ENCODE results near the gene MTARC2.

The MTARC2 gene

DNA sequence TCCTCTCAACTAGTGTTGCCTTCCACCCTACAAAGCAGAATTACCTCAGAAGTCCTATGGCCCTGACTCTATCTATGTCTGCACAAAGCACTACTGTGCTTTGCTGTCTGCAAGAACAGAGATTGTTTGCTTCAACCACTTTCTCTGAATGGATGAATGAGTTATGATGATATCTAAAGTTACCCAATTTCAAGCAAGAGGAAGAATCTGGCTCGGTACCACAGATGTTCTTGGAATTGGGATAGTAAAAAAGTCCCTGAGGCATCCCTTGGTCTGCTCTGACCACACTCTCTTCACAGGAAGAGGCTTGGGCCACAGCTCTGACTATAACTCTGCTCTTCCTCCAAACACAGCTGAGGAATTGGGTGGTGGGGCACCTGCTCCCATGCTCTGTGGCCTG is 69.8 kb downstream of the MTARC2 start:
- H3K4me3 ChIP-seq (ENCODE audit: control insufficient read depth, low read depth, low read length) = no peak overlapping the region
- TF ChIP-seq, protein P1, sequence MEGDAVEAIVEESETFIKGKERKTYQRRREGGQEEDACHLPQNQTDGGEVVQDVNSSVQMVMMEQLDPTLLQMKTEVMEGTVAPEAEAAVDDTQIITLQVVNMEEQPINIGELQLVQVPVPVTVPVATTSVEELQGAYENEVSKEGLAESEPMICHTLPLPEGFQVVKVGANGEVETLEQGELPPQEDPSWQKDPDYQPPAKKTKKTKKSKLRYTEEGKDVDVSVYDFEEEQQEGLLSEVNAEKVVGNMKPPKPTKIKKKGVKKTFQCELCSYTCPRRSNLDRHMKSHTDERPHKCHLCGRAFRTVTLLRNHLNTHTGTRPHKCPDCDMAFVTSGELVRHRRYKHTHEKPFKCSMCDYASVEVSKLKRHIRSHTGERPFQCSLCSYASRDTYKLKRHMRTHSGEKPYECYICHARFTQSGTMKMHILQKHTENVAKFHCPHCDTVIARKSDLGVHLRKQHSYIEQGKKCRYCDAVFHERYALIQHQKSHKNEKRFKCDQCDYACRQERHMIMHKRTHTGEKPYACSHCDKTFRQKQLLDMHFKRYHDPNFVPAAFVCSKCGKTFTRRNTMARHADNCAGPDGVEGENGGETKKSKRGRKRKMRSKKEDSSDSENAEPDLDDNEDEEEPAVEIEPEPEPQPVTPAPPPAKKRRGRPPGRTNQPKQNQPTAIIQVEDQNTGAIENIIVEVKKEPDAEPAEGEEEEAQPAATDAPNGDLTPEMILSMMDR (conservative IDR thresholded peaks at IDR 0.05; ENCODE audit: control insufficient read depth, insufficient read depth, low read depth, low read length) = no peak
- DNase-seq (ENCODE audit: low read depth) = peak; percentile 87

DNA sequence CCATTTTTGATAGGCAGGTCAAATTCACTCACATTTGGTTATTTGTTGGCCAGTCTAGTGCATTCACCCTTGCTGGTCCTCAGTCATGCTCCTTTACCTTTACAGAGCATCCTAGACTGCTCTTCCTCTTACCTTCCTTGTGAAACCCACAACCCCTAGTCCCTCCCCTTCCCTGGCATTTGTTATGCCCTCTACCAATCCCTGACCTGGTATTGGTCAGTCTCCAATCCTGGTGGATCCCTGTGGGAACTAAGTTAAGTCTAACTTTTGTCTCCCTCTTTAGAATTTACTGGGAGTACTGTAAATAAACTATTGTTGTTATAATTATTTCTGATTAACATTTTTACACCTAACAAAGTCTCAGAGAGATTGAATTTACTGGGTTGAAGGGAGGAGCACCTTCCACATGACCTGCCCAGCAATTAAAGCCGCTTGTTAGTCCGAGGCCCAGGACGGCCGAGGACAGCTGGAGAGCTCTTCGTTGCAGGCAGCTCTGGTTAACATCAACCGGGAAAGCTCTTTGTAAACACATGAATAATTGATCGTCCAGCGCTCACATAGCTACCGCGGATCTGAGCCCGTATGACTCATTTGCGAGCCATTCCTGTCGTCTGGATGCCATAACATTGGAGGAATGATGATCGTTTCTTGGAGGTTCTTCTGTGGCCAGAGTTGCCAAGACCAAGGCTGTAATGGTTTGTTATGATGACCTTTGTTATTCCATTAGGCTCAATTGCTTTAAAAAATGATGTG is 70.5 kb downstream of the MTARC2 start:
- H3K4me3 ChIP-seq (ENCODE audit: control insufficient read depth, low read depth, low read length) = no peak overlapping the region
- peak; percentile 98 for DNase-seq (ENCODE audit: low read depth)
- TF ChIP-seq, protein P1 (conservative IDR thresholded peaks at IDR 0.05; ENCODE audit: control insufficient read depth, insufficient read depth, low read depth, low read length) = no peak

DNA sequence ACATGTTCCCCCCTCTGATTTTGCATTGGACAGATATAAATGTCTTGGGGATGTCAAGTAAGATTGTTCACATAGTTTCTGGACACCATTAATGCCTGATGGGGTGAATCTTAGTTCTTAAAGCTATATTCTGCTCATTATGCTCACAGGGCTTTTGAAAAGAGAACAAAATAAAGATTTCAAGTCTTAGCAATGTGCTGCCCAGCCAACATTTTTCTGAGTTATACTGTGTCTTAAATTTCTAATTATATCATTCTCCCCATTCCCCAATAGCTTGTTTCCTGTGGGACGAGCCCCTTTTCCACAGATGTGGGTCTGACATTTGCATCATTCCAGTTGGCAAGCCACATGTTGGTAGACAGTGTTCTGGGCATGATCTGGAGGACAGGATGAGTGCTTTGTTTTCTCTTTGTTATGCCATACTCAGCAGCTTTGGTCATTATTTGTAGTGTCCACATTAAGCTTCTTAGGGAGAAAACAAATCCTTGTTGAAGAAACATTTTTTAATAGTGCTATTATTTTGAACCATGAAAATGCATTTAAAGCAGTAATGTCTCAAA is 71.4 kb downstream of the MTARC2 start:
- no peak overlapping the region for H3K4me3 ChIP-seq (ENCODE audit: control insufficient read depth, low read depth, low read length)
- peak; percentile 40 for DNase-seq (ENCODE audit: low read depth)
- TF ChIP-seq, protein P1 (conservative IDR thresholded peaks at IDR 0.05; ENCODE audit: control insufficient read depth, insufficient read depth, low read depth, low read length) = no peak

DNA sequence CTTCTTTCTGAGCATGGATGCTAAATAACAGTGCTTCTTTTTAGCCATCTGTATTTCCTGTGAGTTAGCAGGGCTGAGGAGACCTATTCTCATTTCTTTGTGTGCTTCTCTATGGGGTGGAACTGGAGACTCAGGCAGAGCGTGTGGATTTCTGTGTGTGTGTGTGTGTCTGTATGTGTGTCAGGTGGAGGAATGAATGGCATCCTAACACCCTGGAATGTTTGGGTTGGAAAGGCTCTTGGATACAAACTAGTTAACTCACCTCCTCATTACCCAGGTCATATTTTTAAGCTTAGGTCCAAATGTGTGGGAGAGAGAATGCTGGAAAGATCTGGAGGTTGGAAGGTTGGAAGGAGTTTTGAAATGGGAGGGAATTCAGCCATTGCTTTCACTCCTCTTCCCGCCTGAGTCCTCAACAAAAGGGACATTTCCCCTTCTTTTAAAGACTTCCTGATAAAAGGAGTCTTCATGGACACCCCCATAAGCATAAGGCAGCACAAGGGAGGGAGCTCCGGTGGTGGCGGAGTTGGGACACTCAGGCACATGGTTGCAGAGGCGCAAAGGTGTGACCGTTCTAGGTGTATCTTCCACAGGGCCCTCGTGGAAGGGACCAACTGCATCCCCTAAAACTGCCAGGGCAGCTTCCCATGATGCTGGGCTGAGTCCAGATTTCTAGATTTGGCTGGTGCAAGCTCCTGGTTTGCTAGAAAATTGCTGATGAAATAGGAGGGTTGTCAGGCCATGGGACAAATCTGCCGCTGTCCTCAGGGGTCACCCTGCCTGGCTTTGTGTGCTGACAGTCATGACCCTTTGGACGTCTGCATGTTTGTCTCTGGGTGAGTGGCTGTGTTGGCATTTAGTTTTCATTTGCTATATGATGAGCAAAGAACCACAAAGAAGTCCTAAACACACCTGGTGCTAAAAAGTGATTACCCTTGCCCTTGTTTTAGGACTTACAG is 76.2 kb downstream of the MTARC2 start:
- no peak overlapping the region for H3K4me3 ChIP-seq (ENCODE audit: control insufficient read depth, low read depth, low read length)
- DNase-seq (ENCODE audit: low read depth) = no peak
- TF ChIP-seq, protein P1 (conservative IDR thresholded peaks at IDR 0.05; ENCODE audit: control insufficient read depth, insufficient read depth, low read depth, low read length) = no peak

DNA sequence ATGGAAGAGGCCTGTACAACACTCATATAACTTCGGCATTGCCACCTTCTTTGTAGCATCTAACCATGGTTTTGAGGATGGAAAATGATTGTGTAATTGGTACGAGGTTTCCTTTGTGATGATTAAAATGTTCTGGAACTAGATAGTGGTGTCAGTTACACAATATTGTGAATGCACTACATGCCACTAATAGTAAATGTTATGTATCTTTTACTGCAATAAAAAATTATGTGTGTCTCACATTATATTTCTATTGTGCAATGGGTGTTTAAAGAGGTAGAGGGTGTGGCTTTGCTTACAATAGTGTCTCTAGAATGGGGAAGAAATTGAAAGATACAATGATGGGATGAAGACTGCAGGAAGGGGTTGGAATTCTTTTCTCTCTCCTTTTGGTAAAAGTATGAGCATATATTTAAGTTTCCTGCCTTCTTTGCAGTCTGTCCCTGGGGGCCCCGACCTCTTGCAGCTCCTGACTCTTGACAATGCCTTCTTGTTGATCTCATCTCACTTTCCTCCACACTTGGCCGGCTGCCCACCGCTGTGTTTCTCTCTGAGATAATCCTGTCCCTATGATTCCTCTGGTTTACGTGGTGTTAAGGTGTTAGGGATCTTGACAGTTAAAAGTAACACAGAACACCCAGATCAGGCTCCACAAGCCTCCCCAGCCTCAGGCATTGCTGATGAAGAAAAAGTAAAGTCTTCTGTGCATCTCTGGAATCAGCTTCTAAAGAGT is 77.9 kb downstream of the MTARC2 start:
- TF ChIP-seq, protein P1 (conservative IDR thresholded peaks at IDR 0.05; ENCODE audit: control insufficient read depth, insufficient read depth, low read depth, low read length) = no peak
- DNase-seq (ENCODE audit: low read depth) = peak; percentile 48
- no peak overlapping the region for H3K4me3 ChIP-seq (ENCODE audit: control insufficient read depth, low read depth, low read length)

DNA sequence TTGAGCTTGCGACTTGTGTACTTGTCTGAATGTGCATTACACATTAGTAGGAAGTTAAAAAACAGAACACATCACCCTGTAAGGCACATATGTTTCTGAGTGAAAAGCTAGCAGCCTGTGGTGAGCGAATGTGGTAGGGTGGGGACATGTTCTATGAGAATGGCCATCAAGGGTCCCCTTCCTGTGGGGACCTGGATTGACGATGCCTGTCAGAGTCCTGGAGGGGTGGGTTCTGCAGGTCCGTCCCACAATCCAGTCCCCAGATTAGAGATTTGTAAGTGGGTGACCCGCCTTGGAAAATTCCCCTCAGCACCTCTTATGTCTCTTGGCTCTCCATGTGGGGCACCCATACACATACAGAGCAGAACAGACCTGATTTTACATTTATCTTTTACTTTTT is 78.6 kb downstream of the MTARC2 start:
- DNase-seq (ENCODE audit: low read depth) = no peak
- TF ChIP-seq, protein P1 (conservative IDR thresholded peaks at IDR 0.05; ENCODE audit: control insufficient read depth, insufficient read depth, low read depth, low read length) = no peak
- H3K4me3 ChIP-seq (ENCODE audit: control insufficient read depth, low read depth, low read length) = no peak overlapping the region

All from fibroblast of mammary gland (primary cell).